K562 (cell line): ENCODE data around the gene ADAMTS2. TPM values are rescaled to one million over a fixed set of nuclear protein-coding genes. Genes with fewer than 3 reads are reported as not detected.

Experiments used
- ATAC-seq: fragments of 200-7000 bp; cut with Tn5 transposase; 3 replicates; pipeline ENCODE4 v1.9.1; 2020; ENCODE audit warnings: moderate library complexity
- BruUV-seq: library from RNA; stranded (reverse); fragments of 400-500 nt; replicated peaks from 2 replicates; lab custom pipeline; 2021; lab: Mats Ljungman, UMichigan
- CTCF ChIA-PET: fragments of 300-600 bp; formaldehyde crosslinking; extraction: SDS; loops from one replicate; lab custom pipeline; 2021; ENCODE audit warnings: low intra/inter-chr PET ratio; lab: Yijun Ruan, JAX
- POLR2A ChIA-PET: fragments of 300-600, 350-650 bp; sonication (Branson Sonifier 250); formaldehyde crosslinking; extraction: SDS; loops from one replicate; lab custom pipeline; 2021; ENCODE audit warnings: antibody characterized with exemption, inconsistent platforms; lab: Yijun Ruan, JAX
- DNase-seq, 4 experiments: peaks; one replicate each; pipeline versions ENCODE4 v3.0.0 to v3.0.0-alpha.2; 2011 to 2018; ENCODE audit warnings: low spot score in 3 of 4, mixed read lengths in 3 of 4; ENCODE audit errors: extremely low read depth in 1 of 4
- FAIRE-seq: peaks from 2 replicates; lab custom pipeline; 2011; peaks lifted over from hg19 to GRCh38; lab: Jason Lieb, UNC
- H2AFZ ChIP-seq: 2 replicates; pipeline ENCODE4 v1.6.0; 2011; ENCODE audit warnings: low read depth, low read length, control low read depth, inconsistent platforms
- H3K27ac ChIP-seq: fragments of 200-600 bp; 3 replicates; pipeline ENCODE4 v1.8.0; 2011; ENCODE audit warnings: low read depth, mild to moderate bottlenecking, control low read depth, inconsistent platforms, low read length, moderate library complexity, mixed read lengths; ENCODE audit errors: extremely low read depth
- H3K27me3 ChIP-seq, 2 experiments: fragments of 300-600 bp in 1 of 2; 2 replicates in 1 of 2; 3 replicates in 1 of 2; pipeline versions ENCODE4 v1.6.0 to v1.8.0; 2011; ENCODE audit warnings: inconsistent platforms in 2 of 2, low read length in 2 of 2, mild to moderate bottlenecking in 1 of 2, mixed read lengths in 1 of 2, moderate library complexity in 1 of 2; ENCODE audit not compliant: control insufficient read depth in 2 of 2, insufficient read depth in 2 of 2
- H3K36me3 ChIP-seq: fragments of 300-600 bp; 3 replicates; pipeline ENCODE4 v1.8.0; 2011; ENCODE audit warnings: mild to moderate bottlenecking, low read length, inconsistent platforms; ENCODE audit not compliant: control insufficient read depth, insufficient read depth
- H3K4me1 ChIP-seq, 2 experiments: fragments of 200-600 bp in 1 of 2; replicated peaks in 1 of 2; 2 replicates in 1 of 2; 3 replicates in 1 of 2; pipeline versions ENCODE4 v1.5.1 to v1.8.0; 2011; ENCODE audit warnings: inconsistent platforms in 2 of 2, low read length in 2 of 2, mild to moderate bottlenecking in 1 of 2, mixed read lengths in 1 of 2, moderate library complexity in 1 of 2; ENCODE audit not compliant: control insufficient read depth in 2 of 2, insufficient read depth in 2 of 2
- H3K4me2 ChIP-seq: 2 replicates; pipeline ENCODE4 v1.6.1; 2011; ENCODE audit warnings: low read length, control low read depth, inconsistent platforms, mixed read lengths; ENCODE audit not compliant: insufficient read depth
- H3K4me3 ChIP-seq: fragments of 200-600 bp; sonication (generic), shearing (Covaris generic); 2 replicates; pipeline ENCODE4 v1.5.1; 2016; ENCODE audit warnings: control low read depth, inconsistent platforms
- H3K79me2 ChIP-seq: fragments of 200-600 bp; 3 replicates; pipeline ENCODE4 v1.8.0; 2011; ENCODE audit warnings: low read length, inconsistent platforms; ENCODE audit not compliant: control insufficient read depth, insufficient read depth
- H3K9ac ChIP-seq, 2 experiments: 2 replicates each; pipeline versions ENCODE4 v1.6.0 to v1.6.1; 2011; ENCODE audit warnings: low read depth in 2 of 2, low read length in 2 of 2, control low read depth in 1 of 2, inconsistent platforms in 1 of 2, mild to moderate bottlenecking in 1 of 2, mixed read lengths in 1 of 2; ENCODE audit not compliant: insufficient read depth in 1 of 2
- H3K9me1 ChIP-seq: one replicate; pipeline ENCODE4 v1.6.0; 2011; ENCODE audit warnings: inconsistent platforms, mild to moderate bottlenecking, low read length, moderate library complexity; ENCODE audit not compliant: control insufficient read depth, insufficient read depth
- H3K9me3 ChIP-seq: replicated peaks from 2 replicates; pipeline ENCODE4 v1.5.1; 2011; ENCODE audit warnings: low read depth, low read length, inconsistent platforms; ENCODE audit not compliant: control insufficient read depth, insufficient read depth
- H4K20me1 ChIP-seq: replicated peaks from 2 replicates; pipeline ENCODE4 v1.6.1; 2011; ENCODE audit warnings: low read length, inconsistent platforms, mixed read lengths; ENCODE audit not compliant: control insufficient read depth, insufficient read depth
- BCOR ChIP-seq: fragments of 450-650 bp; IDR thresholded peaks from 2 replicates; pipeline ENCODE4 v1.6.1; 2016
- BRCA1 ChIP-seq, 2 experiments: fragments of 450-650 bp in 1 of 2; sonication (generic) in 1 of 2; formaldehyde crosslinking in 1 of 2; IDR thresholded peaks; 2 replicates each; pipeline versions ENCODE4 v1.5.0 to v1.6.1; 2017 to 2020; ENCODE audit warnings: mild to moderate bottlenecking in 1 of 2, missing genetic modification reagents in 1 of 2
- BRD4 ChIP-seq: fragments of 200-600 bp; sonication (generic); IDR thresholded peaks from 2 replicates; pipeline ENCODE4 v1.6.1; 2017; ENCODE audit warnings: inconsistent platforms
- CREB1 ChIP-seq, 2 experiments: sonication (generic) in 1 of 2; formaldehyde crosslinking in 1 of 2; IDR thresholded peaks; 2 replicates each; pipeline versions ENCODE4 v1.6.1 to v1.8.0; 2012 to 2022; ENCODE audit warnings: inconsistent platforms in 1 of 2, mild to moderate bottlenecking in 1 of 2, missing genetic modification reagents in 1 of 2, moderate library complexity in 1 of 2
- DNMT1 ChIP-seq: fragments of 450-650 bp; IDR thresholded peaks from 2 replicates; pipeline ENCODE4 v1.6.1; 2016; ENCODE audit warnings: antibody characterized with exemption, mild to moderate bottlenecking
- GABPA ChIP-seq: fragments of 200-800 bp; sonication (Bioruptor generic); conservative IDR thresholded peaks from 2 replicates; pipeline ENCODE4 v1.6.1; 2016; ENCODE audit warnings: low read depth, missing genetic modification characterization, missing compliant biosample characterization
- IRF9 ChIP-seq: fragments of 450-650 bp; IDR thresholded peaks from 2 replicates; pipeline ENCODE4 v1.6.1; 2016; ENCODE audit warnings: missing biosample characterization, missing genetic modification characterization
- JUND ChIP-seq, 2 experiments: IDR thresholded peaks; 2 replicates in 1 of 2; 3 replicates in 1 of 2; pipeline ENCODE4 v1.6.1; 2011; ENCODE audit warnings: borderline replicate concordance in 2 of 2, low read depth in 2 of 2, low read length in 2 of 2, improper control_type of control experiment in 1 of 2, missing biosample characterization in 1 of 2, missing genetic modification characterization in 1 of 2, missing genetic modification reagents in 1 of 2
- KLF16 ChIP-seq: IDR thresholded peaks from 2 replicates; pipeline ENCODE4 v1.6.1; 2016; ENCODE audit warnings: antibody characterized with exemption
- MEF2D ChIP-seq: conservative IDR thresholded peaks from 2 replicates; pipeline ENCODE4 v1.6.1; 2016; ENCODE audit warnings: low read depth, missing genetic modification characterization, missing compliant biosample characterization
- MTA1 ChIP-seq: fragments of 450-650 bp; IDR thresholded peaks from 2 replicates; pipeline ENCODE4 v1.6.1; 2017; ENCODE audit warnings: borderline replicate concordance
- NR4A1 ChIP-seq, 2 experiments: fragments of 250-450 bp in 1 of 2; fragments of 450-650 bp in 1 of 2; sonication (Bioruptor Pico) in 1 of 2; IDR thresholded peaks; 2 replicates each; pipeline versions ENCODE4 v1.4.0 to v1.6.1; 2016 to 2020; ENCODE audit warnings: mild to moderate bottlenecking in 2 of 2, missing compliant biosample characterization in 1 of 2, missing genetic modification characterization in 1 of 2, moderate library complexity in 1 of 2
- PTBP1 ChIP-seq: fragments of 200-400 bp; formaldehyde crosslinking; IDR thresholded peaks from 2 replicates; pipeline ENCODE4 v1.6.1; 2017; ENCODE audit warnings: low read depth, low read length
- SMARCA4 ChIP-seq: fragments of 450-650 bp; IDR thresholded peaks from 2 replicates; pipeline ENCODE4 v1.6.1; 2016
- SNIP1 ChIP-seq: fragments of 450-650 bp; IDR thresholded peaks from 2 replicates; pipeline ENCODE4 v1.7.1; 2017; ENCODE audit warnings: low read depth, mild to moderate bottlenecking
- SRSF7 ChIP-seq: fragments of 200-400 bp; formaldehyde crosslinking; optimal IDR thresholded peaks from 2 replicates; pipeline ENCODE3; 2017; ENCODE audit warnings: mild to moderate bottlenecking, low read depth, low read length
- STAG1 ChIP-seq: sonication (generic); formaldehyde crosslinking; IDR thresholded peaks from 2 replicates; pipeline ENCODE4 v1.5.0; 2020; ENCODE audit warnings: missing genetic modification reagents, borderline replicate concordance
- XRCC4 ChIP-seq: IDR thresholded peaks from one replicate; pipeline ENCODE4 v1.6.1; 2011; ENCODE audit not compliant: insufficient read depth, insufficient read length; ENCODE audit errors: extremely low read depth
- ZBTB12 ChIP-seq: fragments of 250-450 bp; sonication (Bioruptor Pico); IDR thresholded peaks from 2 replicates; pipeline ENCODE4 v1.4.0; 2020
- ZNF696 ChIP-seq: fragments of 250-450 bp; sonication (Bioruptor Pico); conservative IDR thresholded peaks from 2 replicates; pipeline ENCODE4 v1.4.0; 2020; ENCODE audit warnings: mild to moderate bottlenecking, moderate library complexity
- WGBS: fragments of 100-300 bp; shearing (Covaris generic); methylation state at CpG from one replicate; pipeline ENCODE4 v1.1.6; 2016; ENCODE audit warnings: low coverage, mixed read lengths; ENCODE audit not compliant: insufficient coverage; ENCODE audit errors: missing lambda C conversion rate; 5-methylcytosine and 5-hydroxymethylcytosine counted together
- in situ Hi-C: fragments of 300-500 bp; cut with MboI; formaldehyde crosslinking; loops from 4 replicates; pipeline ENCODE4 v1.15.0; 2018; ENCODE audit warnings: inconsistent platforms, mixed read lengths
- intact Hi-C: fragments of 100-400 bp; cut with micrococcal nuclease; formaldehyde crosslinking; loops from 2 replicates; pipeline ENCODE4 v1.14.2; 2022
- polyA plus RNA-seq, 8 experiments: library from polyadenylated mRNA; depleted of rRNA in 4 of 8; stranded (reverse) in 5 of 8; unstranded in 3 of 8; fragments of >200 nt; fragmentation: Nextera tagmentation in 2 of 8; fragmentation: Illumina TruSeq in 1 of 8; extraction: Ambion mirVana in 2 of 8; extraction: Trizol in 1 of 8; gene quantifications; 2 replicates each; pipeline versions ENCODE4 v1.2.1 to v1.2.3, GENCODE V29; 2011 to 2014; ENCODE audit warnings: inconsistent platforms in 1 of 8, missing spikeins in 1 of 8
- total RNA-seq, 7 experiments: library from RNA; depleted of rRNA in 6 of 7; stranded (reverse); fragments of >200 nt in 6 of 7; fragmentation: Illumina TruSeq in 2 of 7; extraction: Trizol in 2 of 7; gene quantifications; 2 replicates each; pipeline versions ENCODE4 v1.2.1 to v1.2.3, GENCODE V29; 2011 to 2021; ENCODE audit warnings: low replicate concordance in 1 of 7

Gene ADAMTS2
- total and polyA plus RNA-seq, 9 of the 15 experiments (the other 6 are each of a cell fraction or from before 2014, with no cell fraction given) = not detected

- BruUV-seq = no TSS peak
- in situ Hi-C loops = no loop called here
- POLR2A ChIA-PET = no interaction called here
Observed at GRCh38 chr5:179112469-179113142, 232.7 kb downstream of the ADAMTS2 start.

More at GRCh38 chr5:179112469-179113142, 232.7 kb downstream of the ADAMTS2 start:
- H3K27ac ChIP-seq = no peak overlapping the region
- CTCF ChIA-PET = no interaction called here
- TF ChIP-seq NR4A1 (CRISPR knock-in tag; IDR thresholded peaks at IDR 0.05) (no peak), NR4A1 (tag; IDR thresholded peaks at IDR 0.05) (no peak), SRSF7 (no peak), GABPA (tag) (no peak), BRCA1 (IDR thresholded peaks at IDR 0.05) (no peak), BRCA1 (CRISPR knock-in tag; IDR thresholded peaks at IDR 0.05) (no peak), CREB1 (IDR thresholded peaks at IDR 0.05) (no peak), CREB1 (CRISPR knock-in tag; IDR thresholded peaks at IDR 0.05) (no peak), BRD4 (no peak), BCOR (no peak), STAG1 (no peak), ZNF696 (CRISPR knock-in tag) (no peak), SNIP1 (no peak), DNMT1 (no peak), XRCC4 (no peak), MTA1 (no peak), IRF9 (no peak), SMARCA4 (no peak), ZBTB12 (no peak), PTBP1 (no peak), MEF2D (tag) (no peak), KLF16 (no peak), JUND (IDR thresholded peaks at IDR 0.05; ENCODE audit: borderline replicate concordance, low read depth, low read length) (no peak), JUND (tag; IDR thresholded peaks at IDR 0.05; ENCODE audit: borderline replicate concordance, low read depth, low read length) (no peak)
- FAIRE-seq (no peak), DNase-seq (no peak), ATAC-seq (no peak)
- no peaks in the 10 kb centered on the region for H3K4me1 ChIP-seq
- no peak overlapping the region for H3K4me2 ChIP-seq
- intact Hi-C loops = no loop called here
- H2AFZ ChIP-seq = no peak overlapping the region
- H4K20me1 ChIP-seq = no peaks in the 10 kb centered on the region
- H3K27me3 ChIP-seq = peaks cover 0 to 21% of the 10 kb centered on the region in 2 experiments; a peak in 2 of 5 replicates
- H3K9ac ChIP-seq = no peak overlapping the region
- 0% methylated on average over 9 of the region's 12 CpGs for WGBS
- H3K36me3 ChIP-seq = no peaks in the 10 kb centered on the region
- H3K9me3 ChIP-seq = no peaks in the 10 kb centered on the region
- no peak overlapping the region for H3K4me3 ChIP-seq
- H3K79me2 ChIP-seq = no peaks in the 10 kb centered on the region
- H3K9me1 ChIP-seq = no peaks in the 10 kb centered on the region
